Thyroid gland (tissue), 4 donors: ENCODE measurements around the gene NETO2.

Experiments
- CTCF ChIP-seq, 6 experiments: fragments of 200-600 bp in 3 of 6; fragments of 450-650 bp in 3 of 6; sonication (generic) in 3 of 6; IDR thresholded peaks; one replicate each; pipeline ENCODE4 v1.5.1; 2016 to 2019; ENCODE audit warnings: antibody characterized with exemption in 6 of 6, mild to moderate bottlenecking in 2 of 6, inconsistent platforms in 1 of 6, moderate library complexity in 1 of 6
- POLR2A ChIP-seq, 2 donors: fragments of 450-650 bp; IDR thresholded peaks; one replicate each; pipeline ENCODE4 v1.6.1; 2017; ENCODE audit warnings: antibody characterized with exemption in 2 of 2, mild to moderate bottlenecking in 2 of 2, moderate library complexity in 1 of 2

GRCh38 chr16:47073223-47074155 lies 70.3 kb downstream of the NETO2 start:
- TF ChIP-seq CTCF (IDR thresholded peaks at IDR 0.05) (no peak), POLR2A (IDR thresholded peaks at IDR 0.05) (no peak)
